ENCODE data around the gene NPAS3. TPM values are rescaled to one million over a fixed set of nuclear protein-coding genes. Genes with fewer than 3 reads are reported as not detected.

NPAS3 gene
- total RNA-seq, 3 donors from 2014 or later = 0.26 TPM; not detected in 2

- Mint-ChIP-seq H3K4me1 (ENCODE audit: low read depth) (no peaks in the 10 kb centered on the region), H3K9me3 (no peaks in the 10 kb centered on the region), H3K36me3 (ENCODE audit: insufficient read depth) (no peaks in the 10 kb centered on the region)
Observed at GRCh38 chr14:33755358-33755757, 816.7 kb downstream of the NPAS3 start.

GRCh38 chr14:33756833-33757232, 818.2 kb downstream of the NPAS3 start:
- ATAC-seq (no peak), DNase-seq (no peak)
- Mint-ChIP-seq H3K27me3 (ENCODE audit: low read depth) (peaks cover 4% of the 10 kb centered on the region), H3K9me3 (no peaks in the 10 kb centered on the region), H3K4me1 (ENCODE audit: low read depth) (no peaks in the 10 kb centered on the region), H3K36me3 (ENCODE audit: insufficient read depth) (no peaks in the 10 kb centered on the region), H3K4me3 (no peak overlapping the region)

More at GRCh38 chr14:33755358-33755757, 816.7 kb downstream of the NPAS3 start:
- DNase-seq = no peak
- Mint-ChIP-seq H3K27me3 (ENCODE audit: low read depth) (peaks cover 6% of the 10 kb centered on the region), H3K4me3 (no peak overlapping the region)
- no peak for ATAC-seq

- no peak overlapping the region for H3K4me3 Mint-ChIP-seq
- H3K27me3 Mint-ChIP-seq (ENCODE audit: low read depth) = peaks cover 4% of the 10 kb centered on the region
- no peaks in the 10 kb centered on the region for H3K36me3 Mint-ChIP-seq (ENCODE audit: insufficient read depth)
Observed at GRCh38 chr14:33758547-33758946, 819.9 kb downstream of the NPAS3 start.

GRCh38 chr14:33762161-33762851, 823.6 kb downstream of the NPAS3 start:
- Mint-ChIP-seq H3K4me3 (no peak overlapping the region), H3K36me3 (ENCODE audit: insufficient read depth) (no peaks in the 10 kb centered on the region), H3K9me3 (no peaks in the 10 kb centered on the region), H3K27me3 (ENCODE audit: low read depth) (peaks cover 13% of the 10 kb centered on the region), H3K4me1 (ENCODE audit: low read depth) (no peaks in the 10 kb centered on the region)
- DNase-seq (no peak), ATAC-seq (no peak)

More at GRCh38 chr14:33758547-33758946, 819.9 kb downstream of the NPAS3 start:
- ATAC-seq = no peak
- DNase-seq = no peak
- no peaks in the 10 kb centered on the region for H3K9me3 Mint-ChIP-seq
- no peaks in the 10 kb centered on the region for H3K4me1 Mint-ChIP-seq (ENCODE audit: low read depth)

GRCh38 chr14:33764876-33765650, 826.4 kb downstream of the NPAS3 start:
- peaks cover 11% of the 10 kb centered on the region for H3K27me3 Mint-ChIP-seq (ENCODE audit: low read depth)
- H3K4me1 Mint-ChIP-seq (ENCODE audit: low read depth) = no peaks in the 10 kb centered on the region
- no peaks in the 10 kb centered on the region for H3K36me3 Mint-ChIP-seq (ENCODE audit: insufficient read depth)
- ATAC-seq (no peak), DNase-seq (no peak)
- H3K9me3 Mint-ChIP-seq = no peaks in the 10 kb centered on the region
- H3K4me3 Mint-ChIP-seq = no peak overlapping the region

GRCh38 chr14:33767586-33768457, 829.1 kb downstream of the NPAS3 start:
- Mint-ChIP-seq H3K4me1 (ENCODE audit: low read depth) (no peaks in the 10 kb centered on the region), H3K4me3 (no peak overlapping the region), H3K36me3 (ENCODE audit: insufficient read depth) (no peaks in the 10 kb centered on the region), H3K9me3 (no peaks in the 10 kb centered on the region), H3K27me3 (ENCODE audit: low read depth) (peaks cover 8% of the 10 kb centered on the region)
- no peak for DNase-seq
- ATAC-seq = no peak

- no peaks in the 10 kb centered on the region for H3K36me3 Mint-ChIP-seq (ENCODE audit: insufficient read depth)
- ATAC-seq = no peak
- DNase-seq = no peak
- no peaks in the 10 kb centered on the region for H3K4me1 Mint-ChIP-seq (ENCODE audit: low read depth)
- H3K4me3 Mint-ChIP-seq = no peak overlapping the region
- H3K9me3 Mint-ChIP-seq = no peaks in the 10 kb centered on the region
- H3K27me3 Mint-ChIP-seq (ENCODE audit: low read depth) = peaks cover 8% of the 10 kb centered on the region
Observed at GRCh38 chr14:33768458-33768830, 829.8 kb downstream of the NPAS3 start.

GRCh38 chr14:33773205-33774030, 834.7 kb downstream of the NPAS3 start:
- no peaks in the 10 kb centered on the region for H3K4me1 Mint-ChIP-seq (ENCODE audit: low read depth)
- no peaks in the 10 kb centered on the region for H3K27me3 Mint-ChIP-seq (ENCODE audit: low read depth)
- DNase-seq = no peak
- no peak overlapping the region for H3K4me3 Mint-ChIP-seq
- no peaks in the 10 kb centered on the region for H3K36me3 Mint-ChIP-seq (ENCODE audit: insufficient read depth)
- ATAC-seq = no peak
- no peaks in the 10 kb centered on the region for H3K9me3 Mint-ChIP-seq

- no peak for ATAC-seq
- no peaks in the 10 kb centered on the region for H3K4me1 Mint-ChIP-seq (ENCODE audit: low read depth)
- H3K4me3 Mint-ChIP-seq = no peak overlapping the region
- DNase-seq = no peak
- no peaks in the 10 kb centered on the region for H3K9me3 Mint-ChIP-seq
- no peaks in the 10 kb centered on the region for H3K36me3 Mint-ChIP-seq (ENCODE audit: insufficient read depth)
- no peaks in the 10 kb centered on the region for H3K27me3 Mint-ChIP-seq (ENCODE audit: low read depth)
Observed at GRCh38 chr14:33774161-33774560, 835.5 kb downstream of the NPAS3 start.

- H3K4me1 Mint-ChIP-seq (ENCODE audit: low read depth) = no peaks in the 10 kb centered on the region
- H3K36me3 Mint-ChIP-seq (ENCODE audit: insufficient read depth) = no peaks in the 10 kb centered on the region
- no peaks in the 10 kb centered on the region for H3K27me3 Mint-ChIP-seq (ENCODE audit: low read depth)
- DNase-seq (no peak), ATAC-seq (no peak)
- H3K9me3 Mint-ChIP-seq = no peaks in the 10 kb centered on the region
- no peak overlapping the region for H3K4me3 Mint-ChIP-seq
Observed at GRCh38 chr14:33774723-33775470, 836.2 kb downstream of the NPAS3 start.

- no peaks in the 10 kb centered on the region for H3K4me1 Mint-ChIP-seq (ENCODE audit: low read depth)
- no peaks in the 10 kb centered on the region for H3K36me3 Mint-ChIP-seq (ENCODE audit: insufficient read depth)
- ATAC-seq (no peak), DNase-seq (no peak)
- H3K4me3 Mint-ChIP-seq = no peak overlapping the region
- no peaks in the 10 kb centered on the region for H3K27me3 Mint-ChIP-seq (ENCODE audit: low read depth)
- H3K9me3 Mint-ChIP-seq = no peaks in the 10 kb centered on the region
Observed at GRCh38 chr14:33776871-33777270, 838.2 kb downstream of the NPAS3 start.

- no peaks in the 10 kb centered on the region for H3K4me1 Mint-ChIP-seq (ENCODE audit: low read depth)
- ATAC-seq = no peak
Observed at GRCh38 chr14:33777681-33778080, 839.0 kb downstream of the NPAS3 start.

GRCh38 chr14:33780035-33780434, 841.4 kb downstream of the NPAS3 start:
- peaks cover 5% of the 10 kb centered on the region for H3K27me3 Mint-ChIP-seq (ENCODE audit: low read depth)
- no peaks in the 10 kb centered on the region for H3K36me3 Mint-ChIP-seq (ENCODE audit: insufficient read depth)
- H3K4me3 Mint-ChIP-seq = no peak overlapping the region
- no peak for ATAC-seq
- no peaks in the 10 kb centered on the region for H3K9me3 Mint-ChIP-seq
- no peak for DNase-seq
- H3K4me1 Mint-ChIP-seq (ENCODE audit: low read depth) = no peaks in the 10 kb centered on the region

More at GRCh38 chr14:33777681-33778080, 839.0 kb downstream of the NPAS3 start:
- Mint-ChIP-seq H3K9me3 (no peaks in the 10 kb centered on the region), H3K36me3 (ENCODE audit: insufficient read depth) (no peaks in the 10 kb centered on the region), H3K4me3 (no peak overlapping the region), H3K27me3 (ENCODE audit: low read depth) (no peaks in the 10 kb centered on the region)
- DNase-seq = no peak

Measured in activated T-cell treated with anti-CD3 and anti-CD28 coated beads, Interleukin-2, amount 50 U/mL, for 4 hours (primary cell).